ENCODE measurements around the gene IKZF3. TPM values are rescaled to one million over a fixed set of nuclear protein-coding genes. Genes with fewer than 3 reads are reported as not detected.

IKZF3 gene
- total RNA-seq, 2 experiments from 2014 or later = 39.7 to 39.9 TPM

GRCh38 chr17:39716073-39716818, 147.9 kb downstream of the IKZF3 start:
- Mint-ChIP-seq H3K4me3 (no peak overlapping the region), H3K9me3 (no peaks in the 10 kb centered on the region), H3K4me1 (ENCODE audit: low read depth) (no peaks in the 10 kb centered on the region), H3K27ac (no peak overlapping the region), H3K27me3 (no peaks in the 10 kb centered on the region), H3K36me3 (ENCODE audit: low read depth) (no peaks in the 10 kb centered on the region)
- H3K36me3 ChIP-seq (ENCODE audit: insufficient read depth, low read length) = no peaks in the 10 kb centered on the region
- intact Hi-C loops (cut with DNase I, micrococcal nuclease) = no loop called here
- no peak for ATAC-seq (ENCODE audit: poor library complexity)
- POLR2A ChIA-PET = no interaction called here
- TF ChIP-seq CTCF (IDR thresholded peaks at IDR 0.05) = no peak
- H3K4me3 ChIP-seq (ENCODE audit: low read length) = no peak overlapping the region
- no peaks in the 10 kb centered on the region for H3K27me3 ChIP-seq (ENCODE audit: control insufficient read depth in 1 of 2, insufficient read depth in 2 of 2, low read length in 2 of 2)
- no peak for DNase-seq
- no peak overlapping the region for H3K27ac ChIP-seq (ENCODE audit: low read depth in 1 of 2, low read length in 2 of 2)
- H3K9me3 ChIP-seq (ENCODE audit: control insufficient read depth in 1 of 2, insufficient read depth in 1 of 2, low read length in 2 of 2) = no peaks in the 10 kb centered on the region
- CTCF ChIA-PET = interaction anchor here (0.6 kb wide), 1 partner anchor 14 kb away, joined by 3 read pairs; the partner anchor contains the start of gene MIEN1
- H3K4me1 ChIP-seq (ENCODE audit: insufficient read depth, low read length) = no peaks in the 10 kb centered on the region

- no peaks in the 10 kb centered on the region for H3K36me3 ChIP-seq (ENCODE audit: insufficient read depth, low read length)
- H3K27ac Mint-ChIP-seq = no peak overlapping the region
- intact Hi-C loops (cut with DNase I, micrococcal nuclease) = no loop called here
- H3K9me3 ChIP-seq (ENCODE audit: control insufficient read depth in 1 of 2, insufficient read depth in 1 of 2, low read length in 2 of 2) = no peaks in the 10 kb centered on the region
- no peaks in the 10 kb centered on the region for H3K4me1 ChIP-seq (ENCODE audit: insufficient read depth, low read length)
- POLR2A ChIA-PET = no interaction called here
- ATAC-seq (ENCODE audit: poor library complexity) (no peak), DNase-seq (no peak)
- H3K27me3 Mint-ChIP-seq = no peaks in the 10 kb centered on the region
- no peaks in the 10 kb centered on the region for H3K27me3 ChIP-seq (ENCODE audit: control insufficient read depth in 1 of 2, insufficient read depth in 2 of 2, low read length in 2 of 2)
- no peak overlapping the region for H3K4me3 ChIP-seq (ENCODE audit: low read length)
- no peaks in the 10 kb centered on the region for H3K9me3 Mint-ChIP-seq
- no peak overlapping the region for H3K27ac ChIP-seq (ENCODE audit: low read depth in 1 of 2, low read length in 2 of 2)
- H3K4me3 Mint-ChIP-seq = no peak overlapping the region
- CTCF ChIA-PET = no interaction called here
- H3K4me1 Mint-ChIP-seq (ENCODE audit: low read depth) = no peaks in the 10 kb centered on the region
- TF ChIP-seq CTCF (IDR thresholded peaks at IDR 0.05) = no peak
- H3K36me3 Mint-ChIP-seq (ENCODE audit: low read depth) = no peaks in the 10 kb centered on the region
Observed at GRCh38 chr17:39715375-39716072, 148.6 kb downstream of the IKZF3 start.

- H3K27me3 ChIP-seq (ENCODE audit: control insufficient read depth in 1 of 2, insufficient read depth in 2 of 2, low read length in 2 of 2) = no peaks in the 10 kb centered on the region
- POLR2A ChIA-PET = no interaction called here
- Mint-ChIP-seq H3K27me3 (no peaks in the 10 kb centered on the region), H3K27ac (no peak overlapping the region), H3K36me3 (ENCODE audit: low read depth) (no peaks in the 10 kb centered on the region), H3K4me3 (no peak overlapping the region), H3K9me3 (no peaks in the 10 kb centered on the region), H3K4me1 (ENCODE audit: low read depth) (no peaks in the 10 kb centered on the region)
- no peaks in the 10 kb centered on the region for H3K4me1 ChIP-seq (ENCODE audit: insufficient read depth, low read length)
- no peak overlapping the region for H3K27ac ChIP-seq (ENCODE audit: low read depth in 1 of 2, low read length in 2 of 2)
- DNase-seq = no peak
- no peaks in the 10 kb centered on the region for H3K36me3 ChIP-seq (ENCODE audit: insufficient read depth, low read length)
- H3K4me3 ChIP-seq (ENCODE audit: low read length) = no peak overlapping the region
- no peak for ATAC-seq (ENCODE audit: poor library complexity)
- CTCF ChIA-PET = interaction anchor here (0.6 kb wide), 1 partner anchor 173 kb away, joined by 3 read pairs; no protein-coding TSS in a partner anchor
- intact Hi-C loops (cut with DNase I, micrococcal nuclease) = no loop called here
- TF ChIP-seq CTCF (IDR thresholded peaks at IDR 0.05) = no peak
- H3K9me3 ChIP-seq (ENCODE audit: control insufficient read depth in 1 of 2, insufficient read depth in 1 of 2, low read length in 2 of 2) = no peaks in the 10 kb centered on the region
Observed at GRCh38 chr17:39714234-39714633, 149.9 kb downstream of the IKZF3 start.
